ENCODE results near the gene TBC1D22A. TPM values are rescaled to one million over a fixed set of nuclear protein-coding genes. Genes with fewer than 3 reads are reported as not detected.

The TBC1D22A gene
- total and polyA plus RNA-seq, 2 donors (not counting 3 experiments of a cell fraction or from before 2014, with no cell fraction given) = 26.1 to 32.4 TPM

DNA sequence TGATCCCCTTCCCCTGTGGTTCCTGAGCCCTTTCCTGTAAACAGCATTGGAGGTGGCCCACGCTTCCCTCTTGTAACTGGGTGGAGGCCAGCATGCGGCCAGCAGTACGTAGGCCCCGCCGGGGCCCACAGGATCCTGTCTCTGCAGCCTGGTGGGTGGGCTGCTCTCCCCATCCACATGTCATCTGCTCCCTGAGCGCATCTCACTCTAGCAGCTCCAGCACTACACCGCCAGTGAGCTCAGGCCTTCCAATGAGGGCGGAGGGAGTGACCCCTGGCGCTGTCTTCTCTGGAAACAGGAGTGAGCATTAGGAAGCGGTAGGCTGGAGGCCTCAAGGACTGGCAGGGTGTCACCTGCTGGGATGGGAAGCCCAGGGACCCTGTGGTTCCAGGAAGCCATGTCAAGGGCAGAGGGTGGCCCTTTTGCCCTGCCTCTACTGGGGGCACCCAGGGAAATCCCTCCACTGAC, 363.9 kb downstream of the TBC1D22A start:
- Histone ChIP-seq H3K9me3 (replicated peaks; ENCODE audit: control insufficient read depth, insufficient read depth, low read length) (no peaks in the 10 kb centered on the region), H3K36me3 (ENCODE audit: control insufficient read depth in 2 of 2, extremely low read depth in 1 of 2, insufficient read depth in 2 of 2, low read length in 2 of 2) (no peaks in the 10 kb centered on the region), H3K4me1 (ENCODE audit: control insufficient read depth, extremely low read depth, insufficient read depth, low read length) (no peaks in the 10 kb centered on the region), H2AFZ (ENCODE audit: low read depth, low read length) (no peak overlapping the region), H4K20me1 (replicated peaks; ENCODE audit: control insufficient read depth, extremely low read depth, insufficient read depth, low read length) (no peaks in the 10 kb centered on the region), H3K4me3 (replicated peaks in 1 of 3; ENCODE audit: insufficient read depth in 1 of 3, low read depth in 1 of 3, low read length in 3 of 3) (no peak overlapping the region), H3K79me2 (ENCODE audit: control insufficient read depth, insufficient read depth, low read length) (no peaks in the 10 kb centered on the region), H3K4me2 (ENCODE audit: insufficient read depth, low read length) (no peak overlapping the region), H3K9me1 (replicated peaks; ENCODE audit: control insufficient read depth, extremely low read depth, insufficient read depth, low read length) (no peaks in the 10 kb centered on the region), H3K27ac (ENCODE audit: insufficient read depth, low read depth, low read length) (no peak overlapping the region), H3K27me3 (ENCODE audit: control insufficient read depth in 2 of 2, insufficient read depth in 2 of 2, low read length in 2 of 2) (no peaks in the 10 kb centered on the region), H3K9ac (replicated peaks; ENCODE audit: extremely low read depth, insufficient read depth, low read length) (no peak overlapping the region)
- CTCF ChIA-PET = no interaction called here
- intact Hi-C loops (cut with micrococcal nuclease) (no loop called here), dilution Hi-C loops (cut with MboI; ENCODE audit: extremely low pct_ligation_motif_present, low sequenced_read_pairs) (no loop called here)
- no peak for TF ChIP-seq JUN (IDR thresholded peaks at IDR 0.05; ENCODE audit: borderline replicate concordance, insufficient read depth, insufficient read length, low read depth)
- no peak for TF ChIP-seq EZH2 (IDR thresholded peaks at IDR 0.05; ENCODE audit: borderline replicate concordance, low read depth, low read length, severe bottlenecking)
- TF ChIP-seq MYC (IDR thresholded peaks at IDR 0.05; ENCODE audit: low read depth, low read length) = no peak
- TF ChIP-seq GATA2 (IDR thresholded peaks at IDR 0.05; ENCODE audit: insufficient read depth, insufficient read length, low read depth, low read length) = no peak
- no peak for TF ChIP-seq POLR2AphosphoS5 (IDR thresholded peaks at IDR 0.05; ENCODE audit: insufficient read depth, low read depth, low read length)
- TF ChIP-seq POLR2A (IDR thresholded peaks at IDR 0.05; ENCODE audit: low read depth, low read length) = no peak
- TF ChIP-seq, protein P1, sequence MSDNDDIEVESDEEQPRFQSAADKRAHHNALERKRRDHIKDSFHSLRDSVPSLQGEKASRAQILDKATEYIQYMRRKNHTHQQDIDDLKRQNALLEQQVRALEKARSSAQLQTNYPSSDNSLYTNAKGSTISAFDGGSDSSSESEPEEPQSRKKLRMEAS (IDR thresholded peaks at IDR 0.05; ENCODE audit: insufficient read depth, insufficient read length) = no peak
- TF ChIP-seq FOS (IDR thresholded peaks at IDR 0.05; ENCODE audit: borderline replicate concordance, insufficient read depth, low read length) = no peak
- TF ChIP-seq CTCF (IDR thresholded peaks at IDR 0.05; ENCODE audit: extremely low read depth in 1 of 2, insufficient read depth in 1 of 2, low read depth in 1 of 2, low read length in 2 of 2) = no peak
- BruUV-seq (replicated peaks) = no TSS peak
- DNase-seq (ENCODE audit: low read depth, low spot score) = no peak
- no peak for FAIRE-seq
- POLR2A ChIA-PET = no interaction called here
